DMS 273 treated with DMSO at 0.1 percent for 48 hours (cell line): ENCODE data around the gene FNDC5.
A peak's percentile ranks its signal among the peaks of the same experiment; 100 is the strongest.

Experiments
- DNase-seq: peaks from one replicate; lab custom pipeline; 2025; lab: John Stamatoyannopoulos, UW

The FNDC5 gene

DNA sequence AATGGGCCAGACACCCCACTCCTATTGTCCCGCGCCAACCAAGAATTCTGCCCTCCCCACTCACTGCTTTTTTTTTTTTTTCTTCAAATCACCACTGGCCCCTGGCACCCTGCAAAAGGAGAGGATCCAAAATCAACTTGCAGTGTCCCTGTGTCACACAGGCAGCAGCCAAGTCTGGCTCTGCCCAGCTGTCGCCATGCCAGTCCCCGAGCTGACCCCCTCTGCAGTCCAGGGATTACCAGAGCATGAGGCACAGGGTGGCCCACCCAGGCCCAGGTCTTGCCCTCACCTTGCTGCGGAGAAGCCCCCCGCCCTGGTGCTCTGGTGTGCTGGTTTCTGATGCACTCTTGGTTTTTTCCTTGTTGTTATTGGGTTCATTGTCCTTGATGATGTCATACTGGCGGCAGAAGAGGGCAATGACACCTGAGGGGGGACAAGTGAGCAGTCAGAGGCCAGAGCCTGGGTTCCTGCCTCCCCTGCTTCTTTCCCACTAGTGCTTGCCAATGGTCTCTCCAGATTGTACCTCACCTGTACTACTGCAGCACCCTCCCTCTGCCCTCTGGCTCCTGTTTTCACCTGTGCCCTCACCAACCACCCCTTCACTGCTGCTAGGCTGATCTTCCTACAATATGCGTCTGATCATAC lies 6.2 kb downstream of the FNDC5 start:
- DNase-seq = no peak

DNA sequence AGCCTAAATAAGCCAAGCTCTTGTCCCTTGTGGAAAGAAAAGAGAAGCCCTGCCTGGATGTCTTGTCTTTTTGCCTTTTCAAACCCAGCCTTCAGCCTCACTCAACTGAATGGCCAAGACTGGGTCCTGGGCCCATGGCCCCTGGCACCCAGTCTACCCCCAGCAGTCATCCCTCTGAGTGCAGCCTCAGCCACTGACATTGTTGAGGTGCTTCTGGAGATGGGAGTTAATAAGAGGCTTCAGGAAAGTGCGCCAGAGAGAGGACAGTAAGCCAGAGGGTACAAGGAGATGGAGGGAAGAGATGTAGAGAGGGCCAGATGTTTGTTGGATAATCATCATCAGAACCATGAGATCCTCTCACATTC lies 6.8 kb downstream of the FNDC5 start:
- DNase-seq = no peak

DNA sequence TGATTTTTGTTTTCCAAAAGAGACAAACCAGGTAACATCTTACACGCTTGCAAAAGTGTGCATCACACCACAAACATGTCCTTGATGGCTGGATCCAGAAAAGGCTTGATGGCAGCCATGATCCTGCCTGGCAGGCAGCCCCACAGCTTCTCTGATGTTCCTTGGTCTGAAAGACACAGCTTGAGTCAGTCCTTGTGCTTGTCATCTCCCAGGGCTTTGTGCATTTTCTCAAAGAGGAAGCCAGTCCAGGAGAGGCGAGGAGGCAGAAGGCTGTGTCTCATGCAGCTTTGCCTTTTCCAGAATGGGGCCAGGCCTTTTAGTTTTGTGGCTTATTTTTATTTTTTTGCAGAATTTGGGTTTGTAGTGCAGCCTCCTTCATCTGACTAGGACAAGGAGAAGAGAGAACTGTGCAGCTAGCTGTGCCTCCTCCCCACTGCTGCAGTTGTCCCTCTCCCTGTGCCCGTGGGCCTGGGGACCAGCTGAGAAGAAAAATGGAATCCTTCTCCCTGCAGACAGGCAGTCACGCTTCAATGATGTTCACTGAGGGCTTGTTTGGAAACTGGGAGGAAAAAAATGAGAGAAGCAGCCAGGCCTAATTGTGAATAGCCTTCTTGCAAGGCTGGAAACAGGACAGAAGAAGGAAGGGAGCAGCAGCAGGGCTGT lies 7.4 kb downstream of the FNDC5 start:
- DNase-seq = no peak

DNA sequence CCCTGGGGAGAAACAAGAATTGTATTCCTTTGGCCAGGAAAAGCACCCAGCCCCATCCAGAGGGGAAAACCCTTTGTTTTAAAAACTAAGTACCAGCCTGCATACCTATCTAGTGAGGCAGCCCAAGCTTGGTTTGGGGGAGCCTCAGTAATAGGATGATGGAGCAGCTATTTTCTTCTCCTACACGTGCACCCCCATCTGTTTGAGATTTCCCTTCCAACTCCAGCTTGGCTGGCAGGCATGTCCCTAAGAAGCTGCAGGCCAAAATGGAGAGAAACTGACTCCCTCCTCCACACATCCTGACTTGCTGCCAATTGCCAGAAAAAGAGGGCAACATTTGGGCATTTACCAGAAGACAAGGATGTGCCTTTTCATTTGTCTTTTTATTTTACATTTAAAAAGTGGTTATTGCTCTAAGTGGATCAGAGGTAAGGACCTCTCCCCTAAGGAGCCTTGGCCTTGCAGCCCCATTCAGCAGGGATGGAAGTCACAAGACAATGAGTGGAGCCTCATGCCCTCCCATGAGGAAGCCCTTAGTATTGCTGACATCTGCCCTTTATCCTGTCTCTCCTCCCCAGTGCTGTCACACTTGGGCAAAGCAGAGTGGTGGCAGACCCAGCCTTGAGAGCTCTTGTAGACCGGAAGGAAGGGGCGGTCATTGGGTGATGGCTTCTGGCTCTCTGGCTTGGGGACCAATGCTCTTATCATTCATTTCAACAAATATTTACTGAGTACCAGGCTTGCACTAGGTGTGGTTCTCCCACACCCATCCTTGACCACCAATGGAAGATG lies 8.6 kb downstream of the FNDC5 start:
- no peak for DNase-seq

DNA sequence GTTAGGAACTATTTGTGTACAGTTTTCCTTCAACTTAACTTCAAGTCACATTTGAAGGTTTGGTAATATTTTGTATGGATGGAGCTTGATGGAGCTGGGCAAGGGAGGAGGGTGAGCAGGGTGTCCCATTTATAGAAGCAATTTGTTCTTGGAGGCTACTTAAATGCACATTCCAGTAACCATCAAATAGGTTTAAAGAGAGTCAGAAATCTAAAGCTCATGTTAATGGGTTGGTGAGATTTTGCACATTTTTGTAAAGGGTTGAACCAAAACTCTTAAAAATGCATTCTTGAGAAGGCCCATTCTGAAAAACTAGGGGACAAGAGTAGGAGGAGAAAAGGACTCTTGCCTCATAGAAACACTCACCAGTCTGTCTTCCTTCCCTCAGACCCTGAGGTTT lies 10.1 kb downstream of the FNDC5 start:
- DNase-seq = no peak

DNA sequence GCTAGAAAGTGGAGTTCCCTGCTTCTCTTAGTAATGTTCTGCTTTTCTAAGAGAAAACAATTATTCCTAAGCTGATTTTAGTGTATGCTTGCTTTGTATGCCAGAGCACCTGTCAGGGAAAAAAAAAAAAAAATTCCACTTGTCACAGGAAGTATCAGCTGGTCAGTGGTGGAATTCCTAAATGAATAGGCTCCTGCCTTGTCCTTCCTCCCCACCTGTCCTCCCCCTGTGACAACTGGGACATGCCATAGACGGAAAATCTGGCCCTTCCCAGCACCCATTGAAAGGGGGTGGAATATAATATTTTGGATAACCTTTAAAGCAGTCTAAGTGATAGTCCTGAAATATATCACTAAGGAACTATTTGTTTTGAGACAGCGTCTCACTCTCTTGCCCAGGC lies 10.8 kb downstream of the FNDC5 start:
- DNase-seq = no peak

DNA sequence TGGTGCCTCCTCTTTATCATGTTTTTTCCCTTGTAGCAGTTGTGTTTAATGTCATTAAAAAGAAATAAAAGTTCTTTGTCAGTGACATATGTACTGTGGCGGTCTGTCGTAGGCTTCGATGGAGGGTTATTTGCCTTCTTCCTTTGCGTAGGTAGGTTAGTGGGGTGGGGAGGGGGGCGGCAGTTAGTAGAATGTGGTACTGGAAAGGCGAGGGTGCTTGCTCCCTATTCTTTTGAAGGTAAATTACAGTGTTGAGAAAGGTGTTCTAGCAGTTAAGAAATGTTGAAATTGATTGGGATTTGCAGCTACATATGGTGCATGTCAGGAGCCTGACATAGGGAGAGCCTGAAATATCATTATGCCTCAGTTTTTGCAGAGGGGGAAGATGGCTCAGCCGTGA lies 11.9 kb downstream of the FNDC5 start:
- no peak for DNase-seq

DNA sequence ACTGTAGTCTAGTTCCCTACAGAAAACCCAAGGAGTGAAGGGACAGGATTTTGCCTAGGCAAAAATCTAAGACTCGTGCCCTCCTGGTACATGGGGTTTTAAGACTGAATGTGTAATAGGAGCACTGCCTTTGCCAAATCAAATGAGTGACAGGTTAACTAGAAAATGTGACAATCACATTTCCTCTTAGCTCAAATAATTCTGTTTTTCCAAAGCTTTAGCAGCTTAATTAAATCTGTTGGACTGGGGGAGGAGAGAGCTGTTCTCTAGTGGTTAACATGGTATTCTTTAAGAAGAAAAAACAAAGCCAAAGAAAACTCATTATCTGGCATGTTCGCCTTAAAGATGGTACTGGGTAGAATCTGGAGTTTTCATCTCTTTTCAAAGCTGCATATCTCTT lies 12.6 kb downstream of the FNDC5 start:
- DNase-seq = no peak

DNA sequence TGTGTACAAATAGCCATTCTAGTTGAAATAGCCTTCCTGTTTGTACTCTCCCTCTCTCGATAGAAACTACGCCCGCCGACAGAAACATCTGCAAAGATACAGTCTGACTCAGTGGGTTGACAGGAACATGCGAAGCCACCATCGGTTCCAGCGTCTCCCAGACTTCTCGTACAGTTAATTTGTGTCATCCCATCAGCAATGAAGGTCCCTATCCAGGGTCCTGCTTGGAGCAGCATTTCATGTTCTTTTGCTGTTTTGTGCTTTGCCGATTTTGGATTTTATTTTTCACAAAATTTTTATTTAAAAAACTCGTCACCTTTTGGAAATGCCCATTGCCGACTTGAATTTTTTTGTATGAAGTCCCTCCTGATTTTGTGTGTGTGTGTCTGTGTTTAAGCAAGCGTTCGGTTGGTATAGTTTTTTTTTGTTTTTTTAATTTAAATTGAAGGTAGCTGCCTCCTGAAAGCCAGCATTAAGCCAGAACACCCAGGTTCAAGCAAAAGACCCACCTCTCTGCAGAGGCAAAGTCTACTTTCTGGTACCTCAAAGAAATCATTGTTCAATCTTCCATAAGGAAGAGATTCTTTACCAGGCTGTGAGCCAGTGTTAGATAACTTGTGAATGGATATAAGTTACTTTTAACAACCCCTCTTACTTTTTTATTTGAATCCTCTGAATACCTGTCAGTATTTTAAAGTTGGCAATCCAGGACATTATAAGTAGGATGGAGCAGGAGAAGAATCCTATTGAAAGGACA lies 14.7 kb downstream of the FNDC5 start:
- no peak for DNase-seq

DNA sequence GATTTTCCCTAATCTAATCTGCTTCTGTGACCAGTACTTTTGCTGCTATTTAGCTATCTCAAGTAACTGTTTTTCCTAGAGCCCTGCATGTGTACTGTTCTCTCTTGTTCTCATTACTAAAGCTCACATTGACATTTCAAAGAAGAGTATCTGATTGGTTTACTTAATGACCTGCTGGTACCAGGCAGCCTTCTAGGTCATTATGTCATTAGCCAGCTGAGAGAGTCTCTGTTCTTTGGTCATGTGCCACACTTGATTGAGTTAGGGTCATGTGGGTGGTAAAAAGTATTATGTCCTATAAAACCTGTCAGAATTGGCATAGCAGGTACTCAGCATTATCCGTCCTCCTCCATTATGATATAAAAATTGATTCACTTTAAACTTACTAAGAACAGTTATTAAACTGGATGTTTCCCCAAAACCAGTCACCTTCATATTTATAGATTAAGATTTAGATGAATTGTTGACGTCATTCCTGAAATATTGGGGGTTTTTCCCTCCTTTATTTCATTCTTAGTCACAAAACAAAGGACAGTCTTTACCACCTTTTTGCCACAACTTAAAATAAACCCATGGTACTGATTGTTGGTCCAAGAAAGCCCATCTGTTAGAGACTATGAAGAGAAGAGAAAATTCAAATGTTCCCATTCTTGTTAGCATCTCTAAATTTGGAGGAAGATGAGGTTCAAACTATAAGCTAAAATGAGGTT lies 22.2 kb downstream of the FNDC5 start:
- DNase-seq = no peak

DNA sequence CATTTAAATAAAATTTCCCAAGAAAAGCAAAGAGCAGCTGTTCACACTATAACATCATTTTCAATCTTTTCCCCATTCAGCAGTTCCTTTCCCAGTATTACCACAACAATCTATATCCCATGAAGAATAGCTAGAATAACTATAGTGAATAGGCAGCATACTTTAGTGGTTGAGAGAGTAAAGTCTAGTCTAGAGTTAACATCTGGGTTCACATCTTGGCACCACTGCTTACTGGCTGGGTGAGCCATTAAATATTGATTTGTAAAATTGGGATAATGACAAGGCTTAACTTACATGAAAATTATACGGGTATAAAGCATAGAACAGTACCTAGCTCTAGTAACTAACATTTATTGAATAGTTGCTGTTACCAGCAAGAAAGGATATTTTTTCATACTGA lies 38.8 kb downstream of the FNDC5 start:
- DNase-seq = no peak

DNA sequence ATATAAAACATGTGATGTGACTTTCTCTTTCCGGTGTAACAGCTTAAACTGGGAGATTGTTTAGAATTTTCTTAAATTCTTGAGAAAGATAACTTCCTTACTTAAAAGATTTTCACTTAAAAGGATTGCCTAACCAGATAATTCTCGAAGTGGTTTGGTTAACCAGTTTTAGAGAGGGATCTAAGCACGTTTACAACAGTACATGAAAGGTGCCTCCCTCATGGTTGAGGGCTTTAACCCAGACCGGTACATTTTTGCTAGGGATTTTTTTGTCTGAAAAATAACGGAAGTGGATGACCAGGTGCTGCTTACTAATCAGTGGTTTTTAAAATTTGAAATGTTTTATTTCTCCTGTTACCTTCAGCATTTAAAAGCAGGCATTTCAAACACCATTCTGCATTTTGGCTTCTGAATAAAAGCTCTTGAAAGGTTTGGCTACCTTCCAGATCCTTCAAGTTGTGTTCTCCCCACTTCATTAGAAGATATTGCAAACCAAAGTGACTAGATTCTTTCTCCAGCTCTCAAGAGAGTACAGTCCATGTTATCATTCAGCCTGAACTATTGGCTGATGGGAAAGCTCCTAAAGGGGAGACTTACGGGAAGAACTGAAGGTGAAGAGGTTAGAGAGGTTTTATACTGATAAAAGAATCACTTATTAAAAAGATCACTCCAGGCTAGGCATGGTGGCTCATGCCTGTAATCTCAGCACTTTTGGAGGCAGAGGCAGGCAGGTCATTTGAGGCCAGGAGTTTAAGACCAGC lies 40.4 kb downstream of the FNDC5 start:
- DNase-seq = no peak

DNA sequence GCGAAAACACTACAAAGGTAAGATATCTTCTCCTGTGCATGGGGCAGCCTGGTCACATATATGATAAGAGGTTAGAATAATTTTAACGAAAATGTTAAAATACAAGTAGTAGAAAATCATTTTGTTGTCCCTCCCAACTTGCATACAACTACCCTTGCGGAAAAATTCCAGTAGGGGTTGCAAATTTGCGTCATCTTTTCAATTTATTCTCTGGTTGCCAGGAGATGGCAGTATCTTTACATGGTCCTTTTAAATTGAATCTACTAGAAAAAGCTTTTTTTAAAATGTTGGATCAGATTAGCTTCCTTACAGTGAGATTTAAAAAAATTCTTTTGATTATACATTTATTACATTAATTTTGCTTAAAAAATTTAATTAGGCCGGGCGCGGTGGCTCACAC lies 42.4 kb downstream of the FNDC5 start:
- no peak for DNase-seq

DNA sequence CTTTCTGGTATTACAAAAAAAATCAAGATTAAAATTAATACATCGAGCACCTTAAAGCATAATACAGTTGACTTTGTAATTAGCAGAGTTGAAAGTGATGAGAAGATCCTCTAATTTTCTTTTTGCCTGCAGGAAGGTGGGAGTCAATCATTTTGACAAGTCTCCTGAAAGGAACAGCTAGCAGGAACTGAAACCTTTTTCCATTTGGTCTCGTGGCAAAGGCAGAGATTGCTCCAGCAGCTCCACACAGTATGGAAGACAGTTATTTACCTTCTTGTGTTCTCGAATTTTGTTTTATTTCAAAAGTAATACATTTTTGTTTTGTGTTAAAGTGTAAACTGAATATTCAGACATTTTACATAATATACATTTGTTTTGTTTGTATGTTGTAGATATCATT lies 45.5 kb downstream of the FNDC5 start:
- no peak for DNase-seq

DNA sequence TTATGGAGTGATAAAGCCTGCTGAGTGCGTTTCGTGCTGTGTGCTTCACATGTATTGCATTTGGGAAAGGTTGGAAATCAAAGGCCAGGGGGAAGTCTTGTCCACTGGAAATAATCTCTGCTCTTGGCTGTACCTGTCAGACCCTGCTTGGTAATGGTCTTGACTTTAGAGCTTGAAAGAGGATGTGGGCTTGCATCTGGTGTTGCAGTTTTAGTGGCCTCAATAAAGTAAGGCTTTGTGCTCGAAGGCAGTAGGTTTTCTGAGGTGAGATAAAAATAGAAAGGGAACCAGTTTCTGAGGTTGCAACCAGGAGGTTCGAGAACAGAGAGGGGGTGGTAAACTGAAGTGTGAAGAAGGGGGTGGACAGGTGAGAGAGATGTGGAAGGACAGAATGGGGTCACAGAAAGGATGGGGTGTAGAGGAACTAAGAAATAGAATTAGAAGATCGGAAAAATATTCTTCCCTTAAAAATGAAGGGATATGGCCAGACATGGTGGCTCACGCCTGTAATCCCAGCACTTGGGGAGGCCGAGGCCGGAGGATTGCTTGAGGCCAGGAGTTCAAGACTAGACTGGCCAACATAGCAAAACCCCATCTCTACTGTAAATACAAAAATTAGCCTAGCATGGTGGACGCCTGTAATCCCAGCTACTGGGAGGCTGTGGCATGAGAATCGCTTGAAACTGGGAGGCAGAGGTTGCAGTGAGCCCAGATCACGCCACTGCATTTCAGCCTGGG lies 51.7 kb downstream of the FNDC5 start:
- no peak for DNase-seq

DNA sequence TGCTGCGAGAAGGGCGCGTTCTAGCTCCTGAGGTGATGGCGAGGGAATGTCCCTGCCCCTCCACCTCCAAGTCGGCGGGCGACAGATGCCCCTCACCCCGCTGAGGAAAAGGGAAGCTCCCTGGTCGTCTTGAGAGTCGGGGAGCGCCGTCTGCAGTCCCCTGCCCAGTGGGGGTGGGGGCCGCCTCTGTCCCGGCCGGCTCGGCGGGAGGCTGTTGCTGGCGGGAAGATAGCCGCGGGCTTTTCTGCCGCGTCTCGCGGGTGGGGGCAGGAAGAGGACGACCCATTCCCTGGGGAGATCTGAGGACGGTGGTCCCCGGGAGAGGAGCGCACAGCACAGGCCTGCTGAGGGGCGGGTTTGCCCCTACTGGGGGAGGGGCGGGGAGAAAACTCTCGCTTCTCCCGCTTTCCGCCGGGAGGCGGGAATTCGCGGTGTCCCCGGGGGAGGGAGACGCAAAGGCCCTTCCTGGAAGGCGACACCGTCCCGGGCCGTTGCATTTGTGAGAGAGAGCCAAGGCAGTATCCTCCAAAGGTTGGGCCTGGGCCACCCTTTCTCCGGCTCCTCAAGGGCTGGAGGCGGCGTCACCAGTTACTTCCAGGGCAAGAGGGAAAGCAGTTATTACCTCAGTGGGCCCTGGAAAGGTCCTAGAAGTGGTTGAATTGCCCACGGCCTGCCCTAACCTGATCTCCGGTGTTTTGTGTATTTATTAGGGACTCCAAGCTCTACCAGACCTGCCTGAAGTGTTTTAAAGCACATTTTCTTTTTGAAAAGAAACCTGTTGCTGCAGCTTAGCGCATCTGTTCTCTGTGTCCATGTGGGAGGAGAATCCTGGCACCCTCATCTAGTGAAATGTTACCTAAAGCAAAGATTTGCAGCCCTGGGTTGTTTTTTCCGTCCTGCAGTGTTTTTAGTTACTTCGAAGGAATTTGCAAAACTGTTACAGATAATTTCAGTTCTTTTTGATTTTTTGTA lies 52.6 kb downstream of the FNDC5 start:
- peak; percentile 29 for DNase-seq

DNA sequence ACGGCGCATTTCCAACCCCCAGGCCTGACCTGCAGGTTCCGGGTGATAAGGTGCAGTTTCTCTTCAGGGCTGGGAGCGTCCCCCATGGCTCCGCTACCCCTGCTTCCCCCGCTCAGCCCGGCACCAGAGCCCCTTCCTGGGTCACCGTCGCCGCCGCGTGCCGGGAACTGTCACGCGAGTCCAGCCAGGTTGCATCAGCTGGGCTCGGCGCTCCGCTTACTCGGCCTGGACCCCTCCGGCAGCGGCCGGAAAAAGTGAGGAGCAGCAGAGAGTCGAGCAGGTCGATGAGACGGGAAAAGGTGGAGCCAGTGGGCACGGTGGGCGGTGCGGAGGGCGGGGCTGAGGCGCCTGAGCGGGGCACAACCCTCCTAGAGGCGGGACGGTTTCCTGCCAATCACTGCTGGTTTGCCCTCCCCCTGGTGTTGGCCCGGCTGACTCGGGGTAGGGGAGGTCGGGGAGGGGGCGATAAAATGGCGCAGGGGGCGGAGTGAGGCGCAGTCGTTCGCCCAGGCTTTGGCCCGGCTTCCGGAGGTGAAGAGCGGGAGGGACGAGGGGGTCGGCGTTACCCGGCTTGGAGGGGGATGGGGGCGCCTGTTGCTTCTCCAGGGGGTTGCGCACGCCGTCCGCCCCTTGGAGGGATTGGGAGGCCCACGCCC lies 53.4 kb downstream of the FNDC5 start, which contains the start of the genes S100PBP and YARS1:
Gene S100PBP, plus strand, starts transcription at position 495 of the 656 bp plus-strand sequence. CDS start 8,447 bp downstream, outside the sequence.
Gene YARS1, minus strand, starts transcription at position 200 of the 656 bp plus-strand sequence. Its CDS starts 114 bp downstream, at position 86.
- peak; percentile 96 for DNase-seq

DNA sequence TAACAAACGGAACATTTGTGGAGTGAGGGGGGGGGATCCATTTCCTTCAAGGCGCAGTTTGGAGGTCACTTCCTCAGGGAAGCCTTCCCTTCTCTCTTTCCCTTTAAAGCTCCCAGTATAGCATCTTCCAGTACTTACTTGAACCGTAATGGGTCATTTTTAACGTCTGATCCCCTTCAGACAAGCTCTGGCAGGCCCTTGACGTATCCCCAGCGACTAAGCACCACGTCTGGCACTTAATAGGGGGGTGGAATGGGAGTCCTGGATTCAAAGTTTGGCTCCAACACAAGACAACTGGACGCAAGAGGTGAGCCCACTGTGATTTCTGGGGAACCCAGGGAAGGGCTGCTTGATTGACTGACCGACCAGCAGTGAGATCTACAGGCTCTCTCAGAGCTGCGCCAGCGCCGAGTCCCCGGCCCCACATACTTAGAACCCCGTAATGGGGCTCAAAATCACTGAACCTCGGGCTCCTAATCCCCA lies 54.0 kb downstream of the FNDC5 start:
- DNase-seq = peak; percentile 17
